ENCODE data around the gene NAP1L2.
"Not testable (repeated sequence)": the region's sequence is repeated elsewhere in the genome, so short reads cannot be mapped to it uniquely, and the experiment has no call there.

The NAP1L2 gene

GRCh38 chrX:73214426-73215094, at the start of gene NAP1L2:
Gene NAP1L2 (minus strand): TSS chrX:73214851. CDS start chrX:73214492, 359 bp downstream.
- no peak for DNase-seq (ENCODE audit: low read depth)

DNA sequence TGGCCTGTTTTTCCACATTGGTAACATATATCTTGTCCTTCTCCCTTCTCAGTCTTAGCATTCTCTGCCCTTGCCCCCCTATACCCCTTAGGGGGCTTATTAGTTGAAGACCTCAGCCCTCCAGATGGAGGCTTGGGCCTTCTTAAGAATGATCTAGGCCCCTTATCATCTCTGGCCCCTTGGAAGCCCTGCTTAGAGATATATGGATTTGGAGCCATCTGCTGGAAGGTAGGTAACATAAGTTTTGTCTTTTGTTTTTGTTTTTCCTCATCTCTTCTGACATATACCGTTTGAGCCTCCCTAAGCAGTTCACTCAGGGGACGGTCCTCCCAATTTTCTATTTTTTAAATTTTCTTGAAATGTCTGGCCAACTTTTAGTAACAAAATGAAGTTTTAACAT, 48.3 kb upstream of the NAP1L2 start:
- DNase-seq (ENCODE audit: low read depth), result no peak

DNA sequence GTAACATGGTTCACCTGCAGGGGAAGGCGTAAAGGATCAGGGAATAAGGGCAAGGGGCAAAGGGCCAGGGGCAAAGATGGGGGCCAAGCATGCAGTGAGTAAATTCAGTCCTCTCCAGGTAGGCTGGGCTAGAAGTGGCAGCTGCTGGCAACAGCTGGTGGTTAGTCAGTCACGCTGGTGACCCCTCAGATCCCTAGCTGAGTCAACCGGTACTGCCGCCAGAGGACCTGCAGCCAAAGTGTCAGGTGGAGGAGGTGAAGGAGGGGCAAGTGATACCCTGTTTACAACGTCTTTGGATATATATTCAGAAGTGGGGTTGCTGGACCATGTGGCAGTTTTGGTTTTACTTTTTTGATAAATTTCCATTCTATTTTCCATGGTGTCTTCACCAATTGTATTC, 24.6 kb upstream of the NAP1L2 start:
- no peak for DNase-seq (ENCODE audit: low read depth)

- DNase-seq (ENCODE audit: low read depth), result no peak
Measured at GRCh38 chrX:73217621-73218020, 3.0 kb upstream of the NAP1L2 start.

- no peak for DNase-seq (ENCODE audit: low read depth)
Measured at GRCh38 chrX:73215246-73215645, 595 bp upstream of the NAP1L2 start.

GRCh38 chrX:73213734-73214425, 771 bp downstream of the NAP1L2 start:
- no peak for DNase-seq (ENCODE audit: low read depth)

DNA sequence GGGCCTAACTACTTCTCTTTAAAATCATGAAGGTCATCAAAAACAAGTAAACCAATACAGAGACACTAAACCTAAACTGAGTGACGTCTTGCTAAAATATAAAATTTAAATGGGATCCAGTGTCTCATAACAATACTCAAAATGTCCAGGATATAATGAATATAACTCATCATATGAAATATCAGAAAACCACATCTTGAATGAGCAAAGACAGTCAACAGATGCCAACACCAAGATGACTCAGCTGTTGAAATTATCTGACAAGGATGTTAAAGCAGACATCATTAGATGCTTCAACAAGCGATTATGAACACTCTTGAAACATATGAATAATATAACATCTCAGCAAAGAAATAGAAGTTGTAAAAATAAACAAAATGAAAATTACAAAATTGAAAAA, 8.3 kb downstream of the NAP1L2 start:
- no peak for DNase-seq (ENCODE audit: low read depth)

GRCh38 chrX:73182502-73183114, 32.0 kb downstream of the NAP1L2 start:
- no peak for DNase-seq (ENCODE audit: low read depth)

DNA sequence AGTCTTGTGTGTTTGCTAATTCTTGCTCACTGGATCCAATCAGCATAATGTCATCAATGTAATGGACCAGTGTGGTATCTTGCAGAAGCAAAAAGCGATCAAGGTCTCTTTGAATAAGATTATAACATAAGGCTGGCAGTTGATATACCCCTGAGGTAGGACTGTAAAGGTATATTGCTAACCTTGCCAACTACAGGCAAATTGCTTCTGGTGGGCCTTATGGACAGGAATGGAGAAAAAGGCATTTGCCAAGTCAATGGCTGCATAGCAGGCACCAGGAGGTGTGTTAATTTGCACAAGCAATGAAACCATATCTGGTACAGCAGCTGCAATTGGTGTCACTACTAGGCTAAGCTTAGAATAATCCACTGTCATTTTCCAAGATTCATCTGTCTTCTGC, 45.7 kb downstream of the NAP1L2 start:
- DNase-seq (ENCODE audit: low read depth), result not testable (repeated sequence)
